ENCODE measurements around the gene USP3. TPM values are rescaled to one million over a fixed set of nuclear protein-coding genes. Genes with fewer than 3 reads are reported as not detected.

The USP3 gene
- total and polyA plus RNA-seq, 2 of the 13 experiments (the other 11 are each of a cell fraction or from before 2014, with no cell fraction given) = 14.3 to 61.2 TPM

- Histone ChIP-seq H3K4me3 (replicated peaks in 1 of 3; ENCODE audit: insufficient read depth in 1 of 3, low read depth in 2 of 3, low read length in 3 of 3) (no peak overlapping the region), H3K27me3 (ENCODE audit: control insufficient read depth in 1 of 2, insufficient read depth in 2 of 2, low read length in 2 of 2) (no peaks in the 10 kb centered on the region), H3K27ac (ENCODE audit: extremely low read length, insufficient read depth, low read length) (no peak overlapping the region), H3K4me2 (ENCODE audit: low read depth, low read length) (no peak overlapping the region), H2AFZ (ENCODE audit: low read length) (no peak overlapping the region), H3K79me2 (ENCODE audit: insufficient read depth, low read length) (no peaks in the 10 kb centered on the region), H3K36me3 (replicated peaks in 1 of 2; ENCODE audit: control insufficient read depth in 1 of 2, insufficient read depth in 2 of 2, low read length in 2 of 2) (peaks cover 6 to 57% of the 10 kb centered on the region in 2 experiments; a peak in 4 of 5 replicates), H3K4me1 (ENCODE audit: insufficient read depth, low read length) (no peaks in the 10 kb centered on the region), H4K20me1 (ENCODE audit: insufficient read depth, low read length) (no peaks in the 10 kb centered on the region; the same call in 1 of the 2 replicates), H3K9ac (ENCODE audit: insufficient read depth, low read depth, low read length) (no peak overlapping the region), H3K9me3 (ENCODE audit: low read length) (no peaks in the 10 kb centered on the region)
- DNase-seq (ENCODE audit: low spot score) (no peak), FAIRE-seq (no peak), ATAC-seq (no peak)
- intact Hi-C loops (cut with micrococcal nuclease; ENCODE audit: unreplicated experiment) (no loop called here), in situ Hi-C loops (cut with HindIII; ENCODE audit: extremely low pct_ligation_motif_present, low pct_unique_long_range_greater_than_20kb) (loop anchor here (25.0 kb wide), 1 partner anchor 286 kb away; the partner anchor contains the start of gene APH1B)
- POLR2A ChIA-PET = no interaction called here
- 93% methylated on average over 7 of the region's 7 CpGs for WGBS (ENCODE audit: low lambda C conversion rate)
- no TSS peak for BruUV-seq (replicated peaks)
- CTCF ChIA-PET (ENCODE audit: low intra/inter-chr PET ratio, low total read pairs) = no interaction called here
- TF ChIP-seq ZNF260 (CRISPR knock-in tag; IDR thresholded peaks at IDR 0.05; ENCODE audit: borderline replicate concordance, low read depth) = no peak
- TF ChIP-seq PHF20 (CRISPR knock-in tag; IDR thresholded peaks at IDR 0.05) = no peak
- no peak for TF ChIP-seq ZFP91 (CRISPR knock-in tag; IDR thresholded peaks at IDR 0.05; ENCODE audit: borderline replicate concordance)
- no peak for TF ChIP-seq FOXM1 (CRISPR knock-in tag; IDR thresholded peaks at IDR 0.05)
- no peak for TF ChIP-seq MXD4 (CRISPR knock-in tag; IDR thresholded peaks at IDR 0.05)
- TF ChIP-seq ZNF17 (CRISPR knock-in tag; IDR thresholded peaks at IDR 0.05) = no peak
- no peak for TF ChIP-seq CCAR2 (optimal IDR thresholded peaks at IDR 0.05; ENCODE audit: low read depth, low read length)
- TF ChIP-seq ZNF570 (CRISPR knock-in tag; IDR thresholded peaks at IDR 0.05; ENCODE audit: borderline replicate concordance) = no peak
- no peak for TF ChIP-seq ZNF800 (CRISPR knock-in tag; IDR thresholded peaks at IDR 0.05)
- TF ChIP-seq ZHX1 (CRISPR knock-in tag; IDR thresholded peaks at IDR 0.05; ENCODE audit: low read depth) = no peak
- no peak for TF ChIP-seq HMGXB3 (CRISPR knock-in tag; IDR thresholded peaks at IDR 0.05; ENCODE audit: borderline replicate concordance)
- TF ChIP-seq KAT2B (IDR thresholded peaks at IDR 0.05; ENCODE audit: borderline replicate concordance, low read depth, low read length) = no peak
Measured at GRCh38 chr15:63572749-63573464, 68.5 kb downstream of the USP3 start.

Data from HepG2 (cell line).